Measurements from ENCODE around the gene ZC3H7B. TPM values are rescaled to one million over a fixed set of nuclear protein-coding genes. Genes with fewer than 3 reads are reported as not detected.

ZC3H7B gene
- total RNA-seq, 1 experiment from 2014 or later: 42.0 TPM

DNA sequence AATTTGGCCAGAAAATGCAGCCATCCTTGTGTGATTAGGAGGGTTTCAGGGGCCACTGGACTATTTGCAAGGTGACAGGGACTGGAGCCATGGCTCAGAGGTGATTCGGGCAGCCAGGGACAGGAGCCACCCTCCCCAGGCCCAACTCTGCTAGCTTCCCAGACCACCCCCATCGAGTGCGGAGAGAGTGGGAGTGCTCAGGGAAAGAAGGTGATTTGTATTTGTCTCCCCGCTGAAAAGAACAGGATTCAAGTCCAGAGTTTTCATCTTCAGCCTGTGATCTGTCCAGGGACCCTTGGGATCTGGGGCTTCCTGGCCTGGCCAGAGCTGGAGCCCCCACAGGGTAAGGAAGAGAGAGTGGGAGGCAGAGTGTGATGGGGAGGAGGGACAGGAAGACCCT lies 58.1 kb downstream of the ZC3H7B start:
- TSS peak; percentile 64 for BruUV-seq (replicated peaks)
- ChIA-PET CTCF (no interaction called here), RAD21 (ENCODE audit: low non-redundant PET in 1 of 2, low total read pairs in 2 of 2, uncharacterized antibody in 2 of 2, unreplicated experiment in 2 of 2) (no interaction called here), POLR2A (no interaction called here)
- DNase-seq (ENCODE audit: low read depth, low spot score) (no peak), ATAC-seq (no peak)
- H3K4me3 ChIP-seq (replicated peaks in 1 of 2; ENCODE audit: low read depth in 1 of 2, low read length in 2 of 2): no peak overlapping the region
- peaks cover 0 to 7% of the 10 kb centered on the region in 2 experiments; a peak in 2 of 4 replicates for H3K36me3 ChIP-seq (ENCODE audit: control insufficient read depth in 1 of 2, insufficient read depth in 2 of 2, low read length in 2 of 2)
- H4K20me1 ChIP-seq (ENCODE audit: insufficient read depth): no peaks in the 10 kb centered on the region
- intact Hi-C loops (cut with micrococcal nuclease): no loop called here
- H3K9ac ChIP-seq (ENCODE audit: low read length): no peak overlapping the region
- no peaks in the 10 kb centered on the region for H3K27me3 ChIP-seq (ENCODE audit: insufficient read depth, low read length)
- no peak for TF ChIP-seq EZH2phosphoT487 (IDR thresholded peaks at IDR 0.05; ENCODE audit: borderline replicate concordance)
- TF ChIP-seq SRF (IDR thresholded peaks at IDR 0.05; ENCODE audit: low read depth): no peak
- no peak for TF ChIP-seq JUND (IDR thresholded peaks at IDR 0.05)
- TF ChIP-seq FOSL1 (IDR thresholded peaks at IDR 0.05; ENCODE audit: low read depth): no peak
- no peak for TF ChIP-seq ZFX (IDR thresholded peaks at IDR 0.05)
- TF ChIP-seq CTCF (IDR thresholded peaks at IDR 0.05 in 2 of 3, conservative IDR thresholded peaks at IDR 0.05 in 1 of 3; ENCODE audit: borderline replicate concordance in 1 of 3, insufficient read depth in 1 of 3, low read depth in 2 of 3, low read length in 2 of 3): no peak
- no peak for TF ChIP-seq RAD21 (IDR thresholded peaks at IDR 0.05; ENCODE audit: low read depth)
- no peak for TF ChIP-seq CEBPB (IDR thresholded peaks at IDR 0.05; ENCODE audit: low read depth)
- TF ChIP-seq ELF1 (IDR thresholded peaks at IDR 0.05; ENCODE audit: borderline replicate concordance, low read depth): no peak
- TF ChIP-seq SIN3A (IDR thresholded peaks at IDR 0.05; ENCODE audit: low read depth): no peak
- TF ChIP-seq SP1 (IDR thresholded peaks at IDR 0.05; ENCODE audit: low read depth): no peak
- TF ChIP-seq YY1 (IDR thresholded peaks at IDR 0.05; ENCODE audit: extremely low read depth, insufficient replicate concordance, low read depth, low read length): no peak
- no peak for TF ChIP-seq ZBTB33 (IDR thresholded peaks at IDR 0.05; ENCODE audit: extremely low read depth, insufficient replicate concordance, low read length)
- TF ChIP-seq ATF3 (IDR thresholded peaks at IDR 0.05): no peak
- no peak for TF ChIP-seq ZNF274 (IDR thresholded peaks at IDR 0.05; ENCODE audit: low read depth, low read length)
- TF ChIP-seq EGR1 (IDR thresholded peaks at IDR 0.05; ENCODE audit: low read depth): no peak
- no peak for TF ChIP-seq EZH2 (IDR thresholded peaks at IDR 0.05)
- TF ChIP-seq POLR2AphosphoS5 (IDR thresholded peaks at IDR 0.05; ENCODE audit: low read depth, low read length): no peak
- TF ChIP-seq TCF7L2 (IDR thresholded peaks at IDR 0.05; ENCODE audit: borderline replicate concordance, extremely low read depth, insufficient read depth, insufficient read length): no peak
- TF ChIP-seq, protein P1, sequence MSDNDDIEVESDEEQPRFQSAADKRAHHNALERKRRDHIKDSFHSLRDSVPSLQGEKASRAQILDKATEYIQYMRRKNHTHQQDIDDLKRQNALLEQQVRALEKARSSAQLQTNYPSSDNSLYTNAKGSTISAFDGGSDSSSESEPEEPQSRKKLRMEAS (IDR thresholded peaks at IDR 0.05): no peak
- no peak overlapping the region for H3K4me2 ChIP-seq (ENCODE audit: low read length)
- no peaks in the 10 kb centered on the region for H3K79me2 ChIP-seq (ENCODE audit: insufficient read depth, low read length)
- H3K9me3 ChIP-seq (ENCODE audit: control insufficient read depth in 1 of 2, insufficient read depth in 1 of 2, low read depth in 1 of 2, low read length in 2 of 2): no peaks in the 10 kb centered on the region
- no peak overlapping the region for H3K27ac ChIP-seq (ENCODE audit: low read depth, low read length)
- H3K4me1 ChIP-seq (ENCODE audit: control insufficient read depth in 1 of 2, insufficient read depth in 2 of 2, low read length in 2 of 2): peaks cover 0 to 8% of the 10 kb centered on the region in 2 experiments; a peak in 2 of 4 replicates
- H3K9me2 ChIP-seq (ENCODE audit: insufficient read depth): no peaks in the 10 kb centered on the region
- no peak overlapping the region for H2AFZ ChIP-seq (ENCODE audit: low read depth, low read length, poor library complexity, severe bottlenecking)

Data from HCT116 (cell line).